Neural progenitor cell (in vitro differentiated cells): Measurements from ENCODE around the gene TRIM47. TPM values are rescaled to one million over a fixed set of nuclear protein-coding genes. Genes with fewer than 3 reads are reported as not detected.
A peak's percentile ranks its signal among the peaks of the same experiment; 100 is the strongest.

ENCODE experiments used
- DNase-seq: peaks from one replicate; pipeline ENCODE4 v3.0.0-alpha.2; 2016; ENCODE audit warnings: low spot score
- H2AFZ ChIP-seq: fragments of 200-600 bp; sonication (generic); replicated peaks from 2 replicates; pipeline ENCODE4 v1.6.1; 2016; ENCODE audit warnings: antibody characterized with exemption
- H3F3A ChIP-seq: fragments of 200-600 bp; sonication (generic); 2 replicates; pipeline ENCODE4 v1.6.1; 2016; ENCODE audit warnings: antibody characterized with exemption, low read depth
- H3K27ac ChIP-seq: fragments of 200-600 bp; sonication (generic); 2 replicates; pipeline ENCODE4 v1.5.1; 2016; ENCODE audit warnings: mild to moderate bottlenecking
- H3K27me3 ChIP-seq: fragments of 200-600 bp; sonication (generic); 2 replicates; pipeline ENCODE4 v1.6.1; 2016; ENCODE audit warnings: mild to moderate bottlenecking, moderate library complexity
- H3K36me3 ChIP-seq: fragments of 200-600 bp; sonication (generic); 2 replicates; pipeline ENCODE4 v1.5.1; 2016
- H3K4me1 ChIP-seq: fragments of 200-600 bp; sonication (generic); 2 replicates; pipeline ENCODE4 v1.6.1; 2016; ENCODE audit warnings: mixed run types
- H3K4me2 ChIP-seq: fragments of 200-600 bp; sonication (generic); 2 replicates; pipeline ENCODE4 v1.6.1; 2016
- H3K4me3 ChIP-seq: fragments of 200-600 bp; sonication (generic); 2 replicates; pipeline ENCODE4 v1.5.1; 2016
- H3K79me2 ChIP-seq: fragments of 200-600 bp; sonication (generic); 2 replicates; pipeline ENCODE4 v1.6.1; 2016; ENCODE audit warnings: low read depth
- H3K9ac ChIP-seq: fragments of 200-600 bp; sonication (generic); 2 replicates; pipeline ENCODE4 v1.6.1; 2016
- H3K9me3 ChIP-seq: fragments of 200-600 bp; sonication (generic); 2 replicates; pipeline ENCODE4 v1.5.1; 2016; ENCODE audit warnings: low read depth
- H4K20me1 ChIP-seq: fragments of 200-600 bp; sonication (generic); 2 replicates; pipeline ENCODE4 v1.6.1; 2016; ENCODE audit warnings: low read depth
- H3K27ac Mint-ChIP-seq: 3 replicates; pipeline ENCODE4 v1.8.0; 2021; ENCODE audit warnings: mixed read lengths
- H3K27me3 Mint-ChIP-seq: 2 replicates; pipeline ENCODE4 v1.8.0; 2022; ENCODE audit warnings: low read depth, mild to moderate bottlenecking, inconsistent platforms, moderate library complexity, mixed read lengths; ENCODE audit not compliant: insufficient read depth
- H3K36me3 Mint-ChIP-seq: 3 replicates; pipeline ENCODE4 v1.8.0; 2021; ENCODE audit warnings: mixed read lengths
- H3K4me1 Mint-ChIP-seq: 3 replicates; pipeline ENCODE4 v1.8.0; 2021; ENCODE audit warnings: mixed read lengths
- H3K4me3 Mint-ChIP-seq: 3 replicates; pipeline ENCODE4 v1.8.0; 2021; ENCODE audit warnings: mild to moderate bottlenecking, moderate library complexity, mixed read lengths
- H3K9me3 Mint-ChIP-seq: 3 replicates; pipeline ENCODE4 v1.8.0; 2020; ENCODE audit warnings: mixed read lengths
- EZH2 ChIP-seq: fragments of 200-600 bp; sonication (generic); IDR thresholded peaks from 2 replicates; pipeline ENCODE4 v1.6.1; 2017; ENCODE audit warnings: antibody characterized with exemption, mild to moderate bottlenecking, moderate library complexity
- EZH2phosphoT487 ChIP-seq: fragments of 200-600 bp; sonication (generic); IDR thresholded peaks from 2 replicates; pipeline ENCODE4 v1.6.1; 2017; ENCODE audit warnings: antibody characterized with exemption
- total RNA-seq: library from RNA; depleted of rRNA; stranded (reverse); fragments of >200 nt; gene quantifications from 2 replicates; pipeline ENCODE4 v1.2.3, GENCODE V29; 2015; ENCODE audit warnings: low replicate concordance
- TF ChIP-seq, protein P1 (sequence below): fragments of 200-600 bp; sonication (generic); IDR thresholded peaks from 2 replicates; pipeline ENCODE4 v1.5.1; 2017; ENCODE audit warnings: antibody characterized with exemption, mild to moderate bottlenecking

TRIM47 gene
- total RNA-seq, 1 donor from 2014 or later, result 1.3 TPM

DNA sequence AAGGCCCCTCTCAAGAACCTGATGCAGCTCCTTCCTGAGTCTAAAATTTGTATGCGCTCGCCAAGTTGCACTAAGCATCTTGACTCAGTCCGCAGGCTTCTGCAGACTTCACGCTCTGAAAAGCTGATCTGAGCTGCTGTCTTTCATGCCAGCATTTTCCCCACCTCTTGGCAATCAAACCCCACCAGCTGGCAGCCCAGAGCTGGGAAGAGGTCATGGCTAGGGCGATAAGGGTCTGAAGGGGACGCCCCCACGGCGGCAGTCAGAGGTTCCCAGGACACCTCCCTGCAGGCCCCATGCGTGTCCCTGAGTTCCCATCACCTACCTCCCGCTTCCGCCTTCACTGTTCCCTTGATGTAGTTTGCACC, 29.1 kb downstream of the TRIM47 start:
- no peak overlapping the region for H3K4me3 ChIP-seq
- Mint-ChIP-seq H3K27ac (no peak overlapping the region), H3K4me3 (no peak overlapping the region), H3K4me1 (peaks cover 11% of the 10 kb centered on the region), H3K27me3 (peaks cover 4% of the 10 kb centered on the region), H3K36me3 (peaks cover 5% of the 10 kb centered on the region), H3K9me3 (no peaks in the 10 kb centered on the region)
- no peak for DNase-seq
- peaks cover 20% of the 10 kb centered on the region for H3F3A ChIP-seq
- no peak overlapping the region for H3K27ac ChIP-seq
- peaks cover 16% of the 10 kb centered on the region for H3K79me2 ChIP-seq
- no peak overlapping the region for H2AFZ ChIP-seq
- no peak overlapping the region for H3K4me2 ChIP-seq
- no peak for TF ChIP-seq EZH2
- TF ChIP-seq EZH2phosphoT487, result no peak
- TF ChIP-seq, protein P1, sequence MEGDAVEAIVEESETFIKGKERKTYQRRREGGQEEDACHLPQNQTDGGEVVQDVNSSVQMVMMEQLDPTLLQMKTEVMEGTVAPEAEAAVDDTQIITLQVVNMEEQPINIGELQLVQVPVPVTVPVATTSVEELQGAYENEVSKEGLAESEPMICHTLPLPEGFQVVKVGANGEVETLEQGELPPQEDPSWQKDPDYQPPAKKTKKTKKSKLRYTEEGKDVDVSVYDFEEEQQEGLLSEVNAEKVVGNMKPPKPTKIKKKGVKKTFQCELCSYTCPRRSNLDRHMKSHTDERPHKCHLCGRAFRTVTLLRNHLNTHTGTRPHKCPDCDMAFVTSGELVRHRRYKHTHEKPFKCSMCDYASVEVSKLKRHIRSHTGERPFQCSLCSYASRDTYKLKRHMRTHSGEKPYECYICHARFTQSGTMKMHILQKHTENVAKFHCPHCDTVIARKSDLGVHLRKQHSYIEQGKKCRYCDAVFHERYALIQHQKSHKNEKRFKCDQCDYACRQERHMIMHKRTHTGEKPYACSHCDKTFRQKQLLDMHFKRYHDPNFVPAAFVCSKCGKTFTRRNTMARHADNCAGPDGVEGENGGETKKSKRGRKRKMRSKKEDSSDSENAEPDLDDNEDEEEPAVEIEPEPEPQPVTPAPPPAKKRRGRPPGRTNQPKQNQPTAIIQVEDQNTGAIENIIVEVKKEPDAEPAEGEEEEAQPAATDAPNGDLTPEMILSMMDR, result no peak
- H3K4me1 ChIP-seq, result no peaks in the 10 kb centered on the region
- H3K9ac ChIP-seq, result no peak overlapping the region
- H3K27me3 ChIP-seq, result no peaks in the 10 kb centered on the region
- no peaks in the 10 kb centered on the region for H3K36me3 ChIP-seq
- peaks cover 6% of the 10 kb centered on the region for H4K20me1 ChIP-seq
- no peaks in the 10 kb centered on the region for H3K9me3 ChIP-seq

DNA sequence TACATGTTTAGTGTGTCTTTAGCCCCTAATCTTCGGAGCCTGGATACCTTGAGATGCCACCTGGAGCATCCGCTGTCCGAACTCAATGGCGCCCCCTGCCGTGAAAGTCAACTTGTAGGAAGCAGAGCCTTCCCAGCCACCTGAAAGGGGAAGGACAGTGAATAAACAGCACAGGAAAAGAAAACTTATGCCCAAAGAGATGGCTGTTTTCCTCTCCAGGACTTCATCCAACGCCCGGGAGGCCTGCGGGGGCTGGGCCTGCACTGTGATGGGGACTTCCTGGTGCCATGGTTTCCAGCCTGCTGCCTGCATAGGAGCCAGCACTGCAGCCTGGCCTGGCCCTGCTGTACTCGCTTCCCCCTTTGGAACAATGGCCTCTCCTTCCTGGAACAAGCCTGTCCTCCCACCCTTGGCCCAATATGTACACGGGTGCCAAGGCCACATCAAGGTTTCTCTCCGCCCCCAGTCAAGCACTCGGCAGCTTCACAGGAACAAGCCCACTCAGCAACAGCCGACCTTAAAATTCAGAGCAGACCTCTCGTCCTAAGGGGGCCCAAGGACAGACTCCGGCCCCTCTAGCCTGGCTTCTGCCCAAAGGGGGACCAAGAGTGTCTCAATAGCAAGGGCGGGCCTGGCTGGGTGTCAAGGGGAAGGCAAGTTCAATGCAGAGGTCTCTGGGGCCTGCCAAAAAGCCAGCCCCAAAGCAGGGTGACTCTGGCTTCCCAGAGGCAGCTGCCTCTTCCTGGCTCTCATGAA, 29.7 kb downstream of the TRIM47 start:
- H3K27ac ChIP-seq, result no peak overlapping the region
- Mint-ChIP-seq H3K27me3 (peaks cover 2% of the 10 kb centered on the region), H3K27ac (no peak overlapping the region)

DNA sequence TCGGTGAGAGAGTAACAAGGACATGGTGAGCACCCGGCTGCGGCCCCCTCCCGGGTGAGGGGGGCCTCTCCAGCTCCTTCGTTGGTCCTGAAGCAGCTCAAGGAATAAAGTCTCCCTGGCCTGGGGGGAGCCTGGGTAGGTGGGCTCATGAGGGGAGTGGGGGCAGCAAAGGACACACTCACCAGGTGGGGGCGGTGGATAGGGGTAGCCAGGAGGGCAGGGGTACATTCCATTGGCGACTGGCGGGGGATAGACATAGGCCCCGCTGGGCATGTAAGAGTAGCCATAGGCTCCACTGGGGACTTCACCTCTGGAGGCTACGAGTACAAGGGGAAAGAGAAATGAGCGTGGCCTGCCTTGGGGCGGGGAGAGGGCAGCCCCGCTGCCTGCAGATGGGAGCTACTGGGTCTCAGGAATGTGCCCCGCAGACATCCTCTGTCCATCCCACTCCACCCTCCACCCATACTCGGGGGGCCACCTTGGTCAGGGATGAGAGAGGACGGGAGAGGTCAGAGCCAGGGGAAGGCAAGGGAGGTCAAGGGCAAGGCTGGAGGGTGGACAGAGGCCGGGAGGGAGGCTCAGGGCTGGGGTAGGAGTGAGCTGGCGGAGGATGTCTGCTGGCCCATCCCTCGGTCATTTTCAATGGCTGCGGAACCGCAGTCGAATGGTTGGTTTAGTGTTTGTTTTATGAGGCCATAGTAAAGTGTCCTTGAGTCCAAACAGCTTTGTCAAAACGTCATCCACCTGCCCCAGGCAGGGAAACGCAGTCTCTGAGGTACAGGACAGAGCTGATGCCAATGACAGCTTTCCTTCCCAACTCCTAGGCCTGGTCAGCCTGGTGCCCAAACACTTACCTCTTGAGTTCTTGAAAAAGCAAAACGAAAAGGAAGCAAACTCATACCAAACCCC, 30.5 kb downstream of the TRIM47 start:
- Histone ChIP-seq H3K79me2 (peaks cover 2% of the 10 kb centered on the region), H3K4me2 (no peak overlapping the region), H4K20me1 (peaks cover 6% of the 10 kb centered on the region), H3F3A (peaks cover 20% of the 10 kb centered on the region), H3K27me3 (no peaks in the 10 kb centered on the region), H3K27ac (no peak overlapping the region), H3K9me3 (no peaks in the 10 kb centered on the region), H3K4me3 (no peak overlapping the region), H3K9ac (no peak overlapping the region), H2AFZ (no peak overlapping the region), H3K4me1 (no peaks in the 10 kb centered on the region), H3K36me3 (no peaks in the 10 kb centered on the region)
- Mint-ChIP-seq H3K36me3 (peaks cover 5% of the 10 kb centered on the region), H3K27ac (no peak overlapping the region), H3K27me3 (peaks cover 2% of the 10 kb centered on the region), H3K4me1 (peaks cover 8% of the 10 kb centered on the region), H3K4me3 (peak overlapping the region; percentile 58), H3K9me3 (no peaks in the 10 kb centered on the region)
- DNase-seq, result no peak
- TF ChIP-seq EZH2 (no peak), EZH2phosphoT487 (no peak)
- TF ChIP-seq, protein P1, result no peak

More for the DNA sequence above, 29.7 kb downstream of the TRIM47 start:
- Histone ChIP-seq H3K9ac (no peak overlapping the region), H3K79me2 (peaks cover 11% of the 10 kb centered on the region), H2AFZ (no peak overlapping the region), H3K36me3 (no peaks in the 10 kb centered on the region), H3K4me3 (no peak overlapping the region), H3K27me3 (no peaks in the 10 kb centered on the region), H3K9me3 (no peaks in the 10 kb centered on the region), H3F3A (peaks cover 20% of the 10 kb centered on the region), H4K20me1 (peaks cover 6% of the 10 kb centered on the region), H3K4me2 (no peak overlapping the region), H3K4me1 (no peaks in the 10 kb centered on the region)
- Mint-ChIP-seq H3K4me1 (peaks cover 8% of the 10 kb centered on the region), H3K9me3 (no peaks in the 10 kb centered on the region), H3K36me3 (peaks cover 5% of the 10 kb centered on the region), H3K4me3 (peak overlapping the region; percentile 58)
- peak; percentile 84 for DNase-seq
- TF ChIP-seq, protein P1, result peak; percentile 83
- no peak for TF ChIP-seq EZH2phosphoT487
